Stimulated activated CD4-positive, alpha-beta T cell treated with anti-CD3 and anti-CD28 coated beads, Interleukin-12 subunit alpha, Interleukin-12 subunit beta, amount 100 ng/mL, for 4 hours (primary cell): Measurements from ENCODE around the gene PPM1M.
"Not testable (repeated sequence)": the region's sequence is repeated elsewhere in the genome, so short reads cannot be mapped to it uniquely, and the experiment has no call there.

Source experiments
- DNase-seq: peaks from one replicate; pipeline ENCODE4 v3.0.0-alpha.2; 2020

Gene PPM1M

GRCh38 chr3:52279596-52279995, 34.0 kb downstream of the PPM1M start:
- no peak for DNase-seq

- DNase-seq = no peak
Observed at GRCh38 chr3:52280050-52280461, 34.5 kb downstream of the PPM1M start.

GRCh38 chr3:52281981-52282801, 36.6 kb downstream of the PPM1M start:
- no peak for DNase-seq

- no peak for DNase-seq
Observed at GRCh38 chr3:52283306-52283705, 37.7 kb downstream of the PPM1M start.

GRCh38 chr3:52284051-52284450, 38.5 kb downstream of the PPM1M start:
- not testable (repeated sequence) for DNase-seq

GRCh38 chr3:52286777-52287110, 41.2 kb downstream of the PPM1M start:
- DNase-seq = no peak

- DNase-seq = no peak
Observed at GRCh38 chr3:52288674-52289073, 43.1 kb downstream of the PPM1M start.

- DNase-seq = no peak
Observed at GRCh38 chr3:52289338-52289746, 43.8 kb downstream of the PPM1M start.

GRCh38 chr3:52289747-52290595, 44.4 kb downstream of the PPM1M start:
- no peak for DNase-seq

GRCh38 chr3:52290596-52291507, 45.3 kb downstream of the PPM1M start:
- DNase-seq = no peak

- peak; percentile 16 for DNase-seq
Observed at GRCh38 chr3:52291508-52292181, 46.1 kb downstream of the PPM1M start.

GRCh38 chr3:52292247-52293065, 46.9 kb downstream of the PPM1M start:
- no peak for DNase-seq

GRCh38 chr3:52293491-52294319, 48.1 kb downstream of the PPM1M start:
- no peak for DNase-seq

GRCh38 chr3:52294320-52295150, 49.0 kb downstream of the PPM1M start:
- DNase-seq = no peak

- no peak for DNase-seq
Observed at GRCh38 chr3:52295671-52296208, 50.2 kb downstream of the PPM1M start.

GRCh38 chr3:52297242-52298148, 51.9 kb downstream of the PPM1M start:
- DNase-seq = no peak

- no peak for DNase-seq
Observed at GRCh38 chr3:52298149-52299098, 52.9 kb downstream of the PPM1M start.
